ENCODE data around the gene GPA33.
"Not testable (repeated sequence)": the region's sequence is repeated elsewhere in the genome, so short reads cannot be mapped to it uniquely, and the experiment has no call there.

The GPA33 gene

GRCh38 chr1:167057241-167057688, 32.9 kb downstream of the GPA33 start:
- peak in 31 of 51 donors; percentile 6 to 57 (median 29) for DNase-seq

GRCh38 chr1:167056529-167057231, 33.5 kb downstream of the GPA33 start:
- DNase-seq: no peak

- no peak for DNase-seq
These were observed 35.1 kb downstream of the GPA33 start for GRCh38 chr1:167054946-167055630.

- no peak for DNase-seq
These were observed 35.6 kb downstream of the GPA33 start for GRCh38 chr1:167054531-167054930.

- no peak for DNase-seq
These were observed 37.8 kb downstream of the GPA33 start for GRCh38 chr1:167052389-167052788.

GRCh38 chr1:167051907-167052306, 38.3 kb downstream of the GPA33 start:
- DNase-seq: no peak

- DNase-seq: peak in 30 of 51 donors; percentile 5 to 68 (median 35)
These were observed 46.3 kb downstream of the GPA33 start for GRCh38 chr1:167043752-167044488.

- no peak for DNase-seq
These were observed 56.5 kb downstream of the GPA33 start for GRCh38 chr1:167033646-167034045.

- DNase-seq: not testable (repeated sequence)
These were observed 60.6 kb downstream of the GPA33 start for GRCh38 chr1:167029553-167029952.

- no peak for DNase-seq
These were observed 67.8 kb downstream of the GPA33 start for GRCh38 chr1:167022384-167022783.

GRCh38 chr1:167016100-167016750, 74.0 kb downstream of the GPA33 start:
- no peak for DNase-seq

GRCh38 chr1:167013108-167013929, 76.9 kb downstream of the GPA33 start:
- no peak for DNase-seq

GRCh38 chr1:167012570-167012969, 77.6 kb downstream of the GPA33 start:
- DNase-seq: no peak

- no peak for DNase-seq
These were observed 78.5 kb downstream of the GPA33 start for GRCh38 chr1:167011560-167012191.

- DNase-seq: no peak
These were observed 86.5 kb downstream of the GPA33 start for GRCh38 chr1:167003711-167004110.
